ENCODE data around the gene THADA.

DNA sequence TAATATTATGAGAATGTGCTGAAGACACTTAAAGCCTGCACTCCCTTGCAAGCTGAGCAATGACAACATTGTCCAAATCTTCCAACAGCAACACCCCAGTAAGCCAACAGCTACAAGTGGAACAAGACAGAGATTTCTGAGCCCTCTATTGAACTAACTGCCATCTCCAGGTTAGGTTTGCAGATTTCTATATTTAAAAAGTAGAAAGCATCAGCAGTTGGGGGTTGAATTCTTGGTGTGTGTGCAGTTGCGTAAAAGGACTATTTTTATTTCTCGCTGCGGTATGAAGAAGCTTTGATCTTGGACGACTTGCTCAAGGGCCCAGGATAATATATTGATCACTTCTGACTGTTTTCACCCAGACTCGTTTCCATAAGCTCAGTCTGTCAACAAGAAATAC lies 263.2 kb downstream of the THADA start:
- TF ChIP-seq POLR2AphosphoS5 (IDR thresholded peaks at IDR 0.05; ENCODE audit: insufficient read depth, low read depth, low read length) (no peak), POLR2A (IDR thresholded peaks at IDR 0.05; ENCODE audit: low read depth, low read length) (no peak), JUN (IDR thresholded peaks at IDR 0.05; ENCODE audit: borderline replicate concordance, insufficient read depth, insufficient read length, low read depth) (no peak)
- TF ChIP-seq, protein P1, sequence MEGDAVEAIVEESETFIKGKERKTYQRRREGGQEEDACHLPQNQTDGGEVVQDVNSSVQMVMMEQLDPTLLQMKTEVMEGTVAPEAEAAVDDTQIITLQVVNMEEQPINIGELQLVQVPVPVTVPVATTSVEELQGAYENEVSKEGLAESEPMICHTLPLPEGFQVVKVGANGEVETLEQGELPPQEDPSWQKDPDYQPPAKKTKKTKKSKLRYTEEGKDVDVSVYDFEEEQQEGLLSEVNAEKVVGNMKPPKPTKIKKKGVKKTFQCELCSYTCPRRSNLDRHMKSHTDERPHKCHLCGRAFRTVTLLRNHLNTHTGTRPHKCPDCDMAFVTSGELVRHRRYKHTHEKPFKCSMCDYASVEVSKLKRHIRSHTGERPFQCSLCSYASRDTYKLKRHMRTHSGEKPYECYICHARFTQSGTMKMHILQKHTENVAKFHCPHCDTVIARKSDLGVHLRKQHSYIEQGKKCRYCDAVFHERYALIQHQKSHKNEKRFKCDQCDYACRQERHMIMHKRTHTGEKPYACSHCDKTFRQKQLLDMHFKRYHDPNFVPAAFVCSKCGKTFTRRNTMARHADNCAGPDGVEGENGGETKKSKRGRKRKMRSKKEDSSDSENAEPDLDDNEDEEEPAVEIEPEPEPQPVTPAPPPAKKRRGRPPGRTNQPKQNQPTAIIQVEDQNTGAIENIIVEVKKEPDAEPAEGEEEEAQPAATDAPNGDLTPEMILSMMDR (IDR thresholded peaks at IDR 0.05; ENCODE audit: extremely low read depth in 1 of 2, insufficient read depth in 1 of 2, low read depth in 1 of 2, low read length in 2 of 2): no peak

Measured in endothelial cell of umbilical vein (primary cell).